Omental fat pad (tissue), 4 donors: ENCODE data around the gene PHC3. TPM values are rescaled to one million over a fixed set of nuclear protein-coding genes. Genes with fewer than 3 reads are reported as not detected.

Source experiments
- ATAC-seq: fragments of 150-250 bp; one replicate; pipeline ENCODE4 v1.9.1; 2016; ENCODE audit warnings: mild to moderate bottlenecking, moderate library complexity; ENCODE audit not compliant: low FRiP score
- DNase-seq: peaks from one replicate; pipeline ENCODE4 v3.0.0-alpha.2; 2019; ENCODE audit warnings: low spot score
- total RNA-seq, 4 donors: library from RNA; depleted of rRNA; stranded (reverse); fragments of >200 nt; gene quantifications; one replicate each; pipeline ENCODE4 v1.1.0, GENCODE V29; 2016
- TF ChIP-seq, protein P1 (sequence below), 3 donors: fragments of 450-650 bp; IDR thresholded peaks; one replicate each; pipeline ENCODE4 v1.5.1; 2016 to 2017; ENCODE audit warnings: antibody characterized with exemption in 3 of 3, mild to moderate bottlenecking in 3 of 3, moderate library complexity in 2 of 3

PHC3 gene
- total RNA-seq, 4 donors from 2014 or later: 48.6 to 56.7 (median 50.9) TPM

DNA sequence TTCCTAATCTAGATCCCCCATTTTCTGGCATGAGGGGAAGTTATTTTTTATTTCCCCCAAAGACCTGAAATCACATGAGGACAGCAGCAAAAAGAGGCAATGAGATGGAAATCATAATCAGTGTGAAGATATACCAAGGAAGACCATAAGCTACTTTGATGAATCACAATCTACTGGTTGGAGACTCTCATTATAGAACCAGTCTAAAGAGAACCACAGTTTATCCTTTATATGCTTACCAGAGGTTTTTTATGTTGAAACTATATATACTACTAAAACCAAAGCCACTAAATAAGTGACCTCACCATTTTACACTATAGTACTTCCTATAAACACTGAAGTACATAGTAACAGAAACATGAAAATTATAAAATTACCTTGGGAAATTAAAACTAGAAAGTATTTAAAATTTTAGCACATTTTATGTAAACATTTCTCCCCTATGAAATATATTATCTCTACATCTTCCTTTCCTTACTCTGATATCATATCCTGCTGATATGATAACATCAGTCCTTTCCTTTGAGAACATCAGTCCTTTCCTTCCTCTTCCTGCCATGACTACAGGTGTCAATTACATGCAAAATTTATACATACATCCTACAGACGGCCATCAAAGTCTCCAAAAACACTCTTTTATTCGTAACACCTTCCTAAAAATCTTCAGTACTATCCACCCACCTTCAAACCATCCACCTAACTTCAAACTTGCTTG is 71.8 kb downstream of the PHC3 start:
- ATAC-seq (no peak), DNase-seq (no peak)
- TF ChIP-seq, protein P1, sequence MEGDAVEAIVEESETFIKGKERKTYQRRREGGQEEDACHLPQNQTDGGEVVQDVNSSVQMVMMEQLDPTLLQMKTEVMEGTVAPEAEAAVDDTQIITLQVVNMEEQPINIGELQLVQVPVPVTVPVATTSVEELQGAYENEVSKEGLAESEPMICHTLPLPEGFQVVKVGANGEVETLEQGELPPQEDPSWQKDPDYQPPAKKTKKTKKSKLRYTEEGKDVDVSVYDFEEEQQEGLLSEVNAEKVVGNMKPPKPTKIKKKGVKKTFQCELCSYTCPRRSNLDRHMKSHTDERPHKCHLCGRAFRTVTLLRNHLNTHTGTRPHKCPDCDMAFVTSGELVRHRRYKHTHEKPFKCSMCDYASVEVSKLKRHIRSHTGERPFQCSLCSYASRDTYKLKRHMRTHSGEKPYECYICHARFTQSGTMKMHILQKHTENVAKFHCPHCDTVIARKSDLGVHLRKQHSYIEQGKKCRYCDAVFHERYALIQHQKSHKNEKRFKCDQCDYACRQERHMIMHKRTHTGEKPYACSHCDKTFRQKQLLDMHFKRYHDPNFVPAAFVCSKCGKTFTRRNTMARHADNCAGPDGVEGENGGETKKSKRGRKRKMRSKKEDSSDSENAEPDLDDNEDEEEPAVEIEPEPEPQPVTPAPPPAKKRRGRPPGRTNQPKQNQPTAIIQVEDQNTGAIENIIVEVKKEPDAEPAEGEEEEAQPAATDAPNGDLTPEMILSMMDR (IDR thresholded peaks at IDR 0.05): no peak

DNA sequence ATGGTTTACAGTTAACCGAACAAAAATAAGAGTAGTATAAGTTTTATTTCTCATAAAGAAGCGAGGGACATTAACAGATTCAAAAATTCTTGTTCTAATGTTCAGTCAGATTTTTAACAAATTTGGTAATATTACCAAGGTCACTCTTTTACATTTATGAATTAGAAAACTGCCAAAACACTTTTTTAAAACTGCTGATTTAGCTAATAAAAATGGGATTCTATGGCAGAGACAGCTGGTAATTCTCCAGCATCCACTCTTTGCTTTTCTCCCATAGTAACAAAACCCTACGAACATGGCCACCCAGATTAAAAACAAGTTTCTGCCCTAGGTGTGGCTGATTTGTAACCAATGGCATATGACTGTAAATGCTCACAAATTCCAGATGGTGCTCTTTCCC is 72.6 kb downstream of the PHC3 start:
- DNase-seq: no peak
- TF ChIP-seq, protein P1 (IDR thresholded peaks at IDR 0.05): no peak

GRCh38 chr3:170107941-170108340 is 73.6 kb downstream of the PHC3 start:
- DNase-seq (no peak), ATAC-seq (no peak)
- TF ChIP-seq, protein P1 (IDR thresholded peaks at IDR 0.05): no peak

More for the DNA sequence above, 72.6 kb downstream of the PHC3 start:
- ATAC-seq: no peak

DNA sequence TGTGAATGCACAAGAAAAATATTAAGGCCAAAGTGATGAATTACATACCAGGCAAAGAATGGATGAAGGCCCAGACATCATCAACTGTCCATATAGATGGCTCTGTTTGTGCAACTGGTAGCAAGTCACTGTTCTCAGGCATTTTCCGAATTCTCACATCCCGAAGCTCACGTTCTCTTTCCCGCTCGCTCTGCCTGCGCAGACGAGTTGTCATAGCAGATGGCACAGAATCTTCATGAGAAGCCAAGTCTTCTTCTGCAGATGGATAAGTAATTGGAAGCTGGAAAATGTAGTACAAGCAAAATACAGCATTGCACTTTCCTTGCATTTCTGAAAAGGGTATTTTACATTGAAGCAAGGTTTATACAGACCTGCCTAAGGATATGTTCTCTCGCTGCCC is 79.1 kb downstream of the PHC3 start:
- ATAC-seq (no peak), DNase-seq (no peak)
- TF ChIP-seq, protein P1 (IDR thresholded peaks at IDR 0.05): no peak

GRCh38 chr3:170100944-170101343 is 80.6 kb downstream of the PHC3 start:
- TF ChIP-seq, protein P1 (IDR thresholded peaks at IDR 0.05): no peak
- DNase-seq: no peak
- ATAC-seq: no peak

GRCh38 chr3:170098753-170099152 is 82.8 kb downstream of the PHC3 start:
- no peak for ATAC-seq
- TF ChIP-seq, protein P1 (IDR thresholded peaks at IDR 0.05): no peak
- no peak for DNase-seq

GRCh38 chr3:170096342-170096741 is 85.2 kb downstream of the PHC3 start:
- TF ChIP-seq, protein P1 (IDR thresholded peaks at IDR 0.05): no peak
- ATAC-seq: no peak
- no peak for DNase-seq
